NOMO-1 treated with dmso at 0.1 percent for 144 hours (cell line): ENCODE measurements around the gene QSOX1.

ENCODE experiments used
- DNase-seq: peaks from one replicate; lab custom pipeline; 2025; ENCODE audit not compliant: unreplicated experiment; lab: John Stamatoyannopoulos, UW

The QSOX1 gene

GRCh38 chr1:180150982-180151381 lies 3.7 kb upstream of the QSOX1 start:
- no peak for DNase-seq

- DNase-seq: no peak
Measured at GRCh38 chr1:180151508-180151907, 3.2 kb upstream of the QSOX1 start.

GRCh38 chr1:180152588-180152987 lies 2.1 kb upstream of the QSOX1 start:
- no peak for DNase-seq

- no peak for DNase-seq
Measured at GRCh38 chr1:180153032-180153431, 1.6 kb upstream of the QSOX1 start.

- DNase-seq: no peak
Measured at GRCh38 chr1:180154003-180154324, 705 bp upstream of the QSOX1 start.

- DNase-seq: no peak
Measured at GRCh38 chr1:180155182-180155682, 563 bp downstream of the QSOX1 start.

GRCh38 chr1:180156201-180156600 lies 1.5 kb downstream of the QSOX1 start:
- DNase-seq: peak; percentile 70

GRCh38 chr1:180156631-180157091 lies 2.0 kb downstream of the QSOX1 start:
- DNase-seq: no peak

- DNase-seq: no peak
Measured at GRCh38 chr1:180157108-180157507, 2.4 kb downstream of the QSOX1 start.

GRCh38 chr1:180157576-180158057 lies 2.9 kb downstream of the QSOX1 start:
- DNase-seq: no peak

GRCh38 chr1:180158149-180159147 lies 3.8 kb downstream of the QSOX1 start:
- DNase-seq: no peak

GRCh38 chr1:180160357-180160756 lies 5.7 kb downstream of the QSOX1 start:
- peak; percentile 49 for DNase-seq

- no peak for DNase-seq
Measured at GRCh38 chr1:180163041-180163440, 8.4 kb downstream of the QSOX1 start.

- DNase-seq: no peak
Measured at GRCh38 chr1:180165096-180165495, 10.4 kb downstream of the QSOX1 start.

GRCh38 chr1:180165509-180166435 lies 11.1 kb downstream of the QSOX1 start:
- no peak for DNase-seq

GRCh38 chr1:180166436-180166800 lies 11.7 kb downstream of the QSOX1 start:
- DNase-seq: no peak

GRCh38 chr1:180167021-180167701 lies 12.5 kb downstream of the QSOX1 start:
- DNase-seq: no peak

GRCh38 chr1:180167721-180168467 lies 13.2 kb downstream of the QSOX1 start:
- no peak for DNase-seq

- DNase-seq: no peak
Measured at GRCh38 chr1:180168786-180169639, 14.3 kb downstream of the QSOX1 start.
